Heart right ventricle (tissue), 16 donors: Measurements from ENCODE around the gene KCNE3. TPM values are rescaled to one million over a fixed set of nuclear protein-coding genes. Genes with fewer than 3 reads are reported as not detected.

ENCODE experiments used
- ATAC-seq, 8 donors: fragments of 200-7000 bp; cut with Tn5 transposase; one replicate each; pipeline ENCODE4 v1.9.1; 2020; ENCODE audit warnings: mild to moderate bottlenecking in 8 of 8, moderate library complexity in 8 of 8, moderate number of reproducible peaks in 1 of 8
- DNase-seq, 2 donors: peaks; one replicate each; pipeline ENCODE4 v3.0.0-alpha.2; 2020
- H3K27ac ChIP-seq, 10 donors: fragments of 200-600 bp; sonication (generic) in 2 of 10; one replicate each; pipeline versions ENCODE4 v1.5.0 to v1.8.0; 2020 to 2022; ENCODE audit warnings: mild to moderate bottlenecking in 3 of 10
- H3K27me3 ChIP-seq, 7 donors: fragments of 200-600 bp; one replicate each; pipeline ENCODE4 v1.8.0; 2021 to 2022; ENCODE audit warnings: mild to moderate bottlenecking in 2 of 7
- H3K36me3 ChIP-seq, 9 donors: fragments of 200-600 bp; sonication (generic) in 1 of 9; one replicate each; pipeline versions ENCODE4 v1.5.0 to v1.8.0; 2020 to 2022; ENCODE audit warnings: mild to moderate bottlenecking in 2 of 9
- H3K4me1 ChIP-seq, 9 donors: fragments of 200-600 bp; sonication (generic) in 1 of 9; one replicate each; pipeline versions ENCODE4 v1.5.0 to v1.8.0; 2020 to 2022; ENCODE audit warnings: mild to moderate bottlenecking in 4 of 9
- H3K4me3 ChIP-seq, 10 donors: fragments of 200-600 bp; sonication (generic) in 2 of 10; one replicate each; pipeline versions ENCODE4 v1.5.0 to v1.8.0; 2020 to 2022; ENCODE audit warnings: mild to moderate bottlenecking in 7 of 10, moderate library complexity in 2 of 10
- H3K9me3 ChIP-seq, 11 donors: fragments of 200-600 bp in 10 of 11; sonication (generic) in 2 of 11; one replicate each; pipeline versions ENCODE4 v1.5.0 to v1.8.0; 2013 to 2022; ENCODE audit warnings: mild to moderate bottlenecking in 2 of 11, control low read depth in 1 of 11, moderate library complexity in 1 of 11
- CTCF ChIP-seq, 9 donors: fragments of 200-600 bp; sonication (generic) in 2 of 9; IDR thresholded peaks; one replicate each; pipeline versions ENCODE4 v1.5.0 to v1.8.0; 2021 to 2022; ENCODE audit warnings: antibody characterized with exemption in 9 of 9, mild to moderate bottlenecking in 5 of 9, moderate library complexity in 1 of 9
- WGBS, 2 donors: extraction: QIAGEN DNeasy Blood & Tissue Kit; methylation state at CpG; one replicate each; pipeline ENCODE4 v1.1.7; 2013; ENCODE audit warnings: inconsistent platforms in 1 of 2; 5-methylcytosine and 5-hydroxymethylcytosine counted together
- intact Hi-C, 10 donors: fragments of 100-400 bp; cut with DNase I; formaldehyde crosslinking; loops; one replicate each; pipeline versions ENCODE4 v1.11.1 to v1.14.2; 2022
- polyA plus RNA-seq, 2 donors: library from polyadenylated mRNA; stranded (reverse); fragments of 200-250 nt; gene quantifications; one replicate each; pipeline ENCODE4 v1.2.3, GENCODE V29; 2013
- total RNA-seq, 10 donors: library from RNA; stranded (reverse); fragmentation: NEBNext Ultra II Directional in 3 of 10; extraction: Animal tissue kit (Norgen Biotek cat#: 25700) in 3 of 10; gene quantifications; one replicate each; pipeline versions ENCODE4 v1.2.1 to v1.2.4, GENCODE V29; 2021 to 2023
- donor health status: Arrhythmogenic right ventricular cardiomyopathy.
- donor health status: ischemic (EF 13 %, LVEDD 7.1; RV severe dilation, severe dysfunction).
- donor health status: healthy with polysubstance abuse.
- donor health status: DM: no; HTN: yes; CAD: no.
- donor health status: DM: no; HTN: no; CAD: no.
- donor health status: ischemic (EF 25% LVEDD 6.9; RV normal size, moderate dysfunction).
- donor health status: ischemic (EF 25% LVEDD 5.7; RV mildly dilated, moderate dysfunction).
- donor health status: healthy.
- donor health status: DM: yes; HTN: yes; CAD: no.
- donor health status: Ischemic cardiomyopathy.
- donor health status: ischemic (EF 35%, LVEDD 5.7; RV mildly dilated, moderate dysfunction).
- donor health status: nonischemic (EF 11% LVEDD 7.7; RV severe dilation, severe dysfunction).
- donor health status: DM: yes; HTN: yes; CAD: no.
- donor health status: PGD.
- donor health status: ischemic (EF 29% LVEDD 5.4; RV normal size, mild dysfunction).
- donor health status: nonischemic (EF 23%, LVEDD 6.1; RV moderate dilation, normal function).

KCNE3 gene
- total and polyA plus RNA-seq, 12 donors, result 1.2 to 7.1 (median 2.6) TPM

GRCh38 chr11:74485868-74486267 is 18.5 kb upstream of the KCNE3 start:
- no peak for TF ChIP-seq CTCF (IDR thresholded peaks at IDR 0.05)
- Histone ChIP-seq H3K27ac (no peak overlapping the region), H3K4me3 (no peak overlapping the region), H3K36me3 (no peaks in the 10 kb centered on the region), H3K9me3 (no peaks in the 10 kb centered on the region), H3K4me1 (no peaks in the 10 kb centered on the region), H3K27me3 (no peaks in the 10 kb centered on the region)
- DNase-seq (no peak), ATAC-seq (no peak)
- intact Hi-C loops, result no loop called here
- WGBS, 2 donors, result 82 to 89% methylated on average over 2 of the region's 2 CpGs

- intact Hi-C loops, result no loop called here
- TF ChIP-seq CTCF (IDR thresholded peaks at IDR 0.05), result no peak
- H3K4me1 ChIP-seq, result no peaks in the 10 kb centered on the region
- H3K27me3 ChIP-seq, result no peaks in the 10 kb centered on the region
- no peak overlapping the region for H3K4me3 ChIP-seq
- H3K36me3 ChIP-seq, result no peaks in the 10 kb centered on the region
- no peaks in the 10 kb centered on the region for H3K9me3 ChIP-seq
- no peak overlapping the region for H3K27ac ChIP-seq
- WGBS, 2 donors, result 65 to 66% methylated on average over 3 of the region's 3 CpGs
- DNase-seq, result no peak
- ATAC-seq, result no peak
Measured at GRCh38 chr11:74480688-74481417, 13.5 kb upstream of the KCNE3 start.

GRCh38 chr11:74479732-74480123 is 12.4 kb upstream of the KCNE3 start:
- Histone ChIP-seq H3K36me3 (no peaks in the 10 kb centered on the region), H3K9me3 (no peaks in the 10 kb centered on the region), H3K27me3 (no peaks in the 10 kb centered on the region), H3K4me3 (no peak overlapping the region), H3K4me1 (peaks cover 0 to under 1% (median 0%) of the 10 kb centered on the region in 9 donors), H3K27ac (no peak overlapping the region)
- ATAC-seq, result no peak
- TF ChIP-seq CTCF (IDR thresholded peaks at IDR 0.05), result no peak
- DNase-seq, result no peak
- intact Hi-C loops, result no loop called here
- 27 to 29% methylated on average over 1 of the region's 1 CpG for whole genome bisulfite sequencing, 2 donors

- no peak for ATAC-seq
- TF ChIP-seq CTCF (IDR thresholded peaks at IDR 0.05), result no peak
Measured at GRCh38 chr11:74478877-74479731, 11.8 kb upstream of the KCNE3 start.

More at GRCh38 chr11:74478877-74479731, 11.8 kb upstream of the KCNE3 start:
- Histone ChIP-seq H3K4me3 (no peak overlapping the region), H3K9me3 (no peaks in the 10 kb centered on the region), H3K27me3 (no peaks in the 10 kb centered on the region), H3K36me3 (no peaks in the 10 kb centered on the region), H3K27ac (no peak overlapping the region), H3K4me1 (peaks cover 0 to 6% (median 0%) of the 10 kb centered on the region in 9 donors)
- no peak for DNase-seq
- 69 to 83% methylated on average over 10 of the region's 10 CpGs for WGBS, 2 donors
- intact Hi-C loops, result no loop called here
